Vagina (tissue), 2 donors: ENCODE results near the gene ZNF121. TPM values are rescaled to one million over a fixed set of nuclear protein-coding genes. Genes with fewer than 3 reads are reported as not detected.
A peak's percentile ranks its signal among the peaks of the same experiment; 100 is the strongest.
"Not testable (repeated sequence)": the region's sequence is repeated elsewhere in the genome, so short reads cannot be mapped to it uniquely, and the experiment has no call there.

Source experiments
- DNase-seq, 2 donors: peaks; one replicate each; pipeline ENCODE4 v3.0.0-alpha.2; 2017; ENCODE audit errors: extremely low spot score in 2 of 2
- H3K27ac ChIP-seq: fragments of 200-600 bp; sonication (generic); one replicate; pipeline ENCODE4 v1.5.1; 2019
- H3K27me3 ChIP-seq: fragments of 200-600 bp; sonication (generic); one replicate; pipeline ENCODE4 v1.5.1; 2019
- H3K36me3 ChIP-seq, 2 donors: fragments of 200-600 bp; sonication (generic); one replicate each; pipeline ENCODE4 v1.5.1; 2017 to 2019
- H3K4me1 ChIP-seq: fragments of 200-600 bp; sonication (generic); one replicate; pipeline ENCODE4 v1.5.1; 2019
- H3K4me3 ChIP-seq, 2 donors: fragments of 200-600 bp; sonication (generic); 1 replicate in 1 of 2; 2 replicates in 1 of 2; pipeline ENCODE4 v1.5.1; 2016 to 2019
- H3K9me3 ChIP-seq: fragments of 200-600 bp; sonication (generic); one replicate; pipeline ENCODE4 v1.5.1; 2019
- POLR2A ChIP-seq, 2 donors: fragments of 450-650 bp; IDR thresholded peaks; one replicate each; pipeline ENCODE4 v1.6.1; 2017; ENCODE audit warnings: antibody characterized with exemption in 2 of 2, mild to moderate bottlenecking in 2 of 2, moderate library complexity in 2 of 2
- POLR2AphosphoS5 ChIP-seq, 2 donors: sonication (generic); formaldehyde crosslinking; IDR thresholded peaks; one replicate each; pipeline ENCODE4 v1.9.0; 2017; ENCODE audit warnings: antibody characterized with exemption in 2 of 2, mild to moderate bottlenecking in 2 of 2, low read depth in 1 of 2; ENCODE audit not compliant: insufficient read depth in 1 of 2
- intact Hi-C: fragments of 100-400 bp; cut with DNase I; formaldehyde crosslinking; loops from one replicate; pipeline ENCODE4 v1.15.1; 2023
- total RNA-seq: library from RNA; depleted of rRNA; stranded (reverse); fragments of >200 nt; gene quantifications from one replicate; pipeline ENCODE4 v1.2.3, GENCODE V29; 2016
- TF ChIP-seq, protein P1 (sequence below), 3 experiments: fragments of 450-650 bp in 2 of 3; fragments of 200-600 bp in 1 of 3; sonication (generic) in 1 of 3; IDR thresholded peaks; one replicate each; pipeline ENCODE4 v1.5.1; 2017 to 2019; ENCODE audit warnings: antibody characterized with exemption in 3 of 3, mild to moderate bottlenecking in 2 of 3, moderate library complexity in 2 of 3

ZNF121 gene
- total RNA-seq, 1 donor from 2014 or later, result 36.6 TPM

GRCh38 chr19:9615844-9616243 lies 31.5 kb upstream of the ZNF121 start:
- TF ChIP-seq POLR2AphosphoS5 (IDR thresholded peaks at IDR 0.05; ENCODE audit: insufficient read depth in 1 of 2, low read depth in 1 of 2) (no peak), POLR2A (IDR thresholded peaks at IDR 0.05) (no peak)
- TF ChIP-seq, protein P1, sequence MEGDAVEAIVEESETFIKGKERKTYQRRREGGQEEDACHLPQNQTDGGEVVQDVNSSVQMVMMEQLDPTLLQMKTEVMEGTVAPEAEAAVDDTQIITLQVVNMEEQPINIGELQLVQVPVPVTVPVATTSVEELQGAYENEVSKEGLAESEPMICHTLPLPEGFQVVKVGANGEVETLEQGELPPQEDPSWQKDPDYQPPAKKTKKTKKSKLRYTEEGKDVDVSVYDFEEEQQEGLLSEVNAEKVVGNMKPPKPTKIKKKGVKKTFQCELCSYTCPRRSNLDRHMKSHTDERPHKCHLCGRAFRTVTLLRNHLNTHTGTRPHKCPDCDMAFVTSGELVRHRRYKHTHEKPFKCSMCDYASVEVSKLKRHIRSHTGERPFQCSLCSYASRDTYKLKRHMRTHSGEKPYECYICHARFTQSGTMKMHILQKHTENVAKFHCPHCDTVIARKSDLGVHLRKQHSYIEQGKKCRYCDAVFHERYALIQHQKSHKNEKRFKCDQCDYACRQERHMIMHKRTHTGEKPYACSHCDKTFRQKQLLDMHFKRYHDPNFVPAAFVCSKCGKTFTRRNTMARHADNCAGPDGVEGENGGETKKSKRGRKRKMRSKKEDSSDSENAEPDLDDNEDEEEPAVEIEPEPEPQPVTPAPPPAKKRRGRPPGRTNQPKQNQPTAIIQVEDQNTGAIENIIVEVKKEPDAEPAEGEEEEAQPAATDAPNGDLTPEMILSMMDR (IDR thresholded peaks at IDR 0.05), result no peak
- H3K27ac ChIP-seq, result no peak overlapping the region
- H3K4me3 ChIP-seq, result no peak overlapping the region
- H3K9me3 ChIP-seq, result peaks cover 29% of the 10 kb centered on the region
- no peaks in the 10 kb centered on the region for H3K27me3 ChIP-seq
- peaks cover 42 to 86% of the 10 kb centered on the region in 2 donors for H3K36me3 ChIP-seq
- peaks cover 10% of the 10 kb centered on the region for H3K4me1 ChIP-seq
- intact Hi-C loops, result no loop called here
- DNase-seq, result no peak

DNA sequence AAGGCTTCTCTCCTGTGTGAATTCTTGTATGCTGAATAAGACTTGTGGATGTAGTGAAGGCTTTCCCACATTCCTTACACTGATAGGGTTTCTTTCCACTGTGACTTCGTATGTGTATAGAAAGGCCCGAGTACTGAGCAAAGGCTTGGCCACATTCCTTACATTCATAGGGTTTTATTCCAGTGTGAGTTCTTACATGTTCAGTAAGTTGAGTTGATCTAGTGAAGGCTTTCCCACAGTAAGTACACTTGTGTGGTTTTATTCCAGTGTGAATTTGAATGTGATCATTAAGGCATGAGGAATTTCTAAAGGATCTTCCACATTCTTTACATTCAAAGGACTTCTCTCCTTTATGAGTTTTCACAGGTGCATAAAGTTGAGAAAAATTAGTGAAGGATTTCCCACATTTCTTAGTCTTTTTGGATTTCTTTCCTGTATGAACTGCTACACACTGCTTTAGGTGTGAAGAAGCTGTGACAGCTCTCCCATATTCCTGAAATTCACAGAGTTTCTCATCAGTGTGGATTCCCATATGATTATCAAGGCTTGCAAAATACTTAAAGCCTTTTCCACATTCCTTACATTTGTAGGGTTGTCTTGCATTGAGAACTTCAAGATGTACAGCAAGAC lies 26.3 kb upstream of the ZNF121 start:
- Histone ChIP-seq H3K27me3 (no peaks in the 10 kb centered on the region), H3K4me3 (no peak overlapping the region), H3K4me1 (no peaks in the 10 kb centered on the region), H3K36me3 (peaks cover 36 to 71% of the 10 kb centered on the region in 2 donors), H3K27ac (no peak overlapping the region), H3K9me3 (peaks cover 65% of the 10 kb centered on the region)
- intact Hi-C loops, result no loop called here
- TF ChIP-seq POLR2A (IDR thresholded peaks at IDR 0.05), result no peak
- TF ChIP-seq, protein P1 (IDR thresholded peaks at IDR 0.05), result no peak
- TF ChIP-seq POLR2AphosphoS5 (IDR thresholded peaks at IDR 0.05; ENCODE audit: insufficient read depth in 1 of 2, low read depth in 1 of 2), result no peak
- DNase-seq, result no peak

DNA sequence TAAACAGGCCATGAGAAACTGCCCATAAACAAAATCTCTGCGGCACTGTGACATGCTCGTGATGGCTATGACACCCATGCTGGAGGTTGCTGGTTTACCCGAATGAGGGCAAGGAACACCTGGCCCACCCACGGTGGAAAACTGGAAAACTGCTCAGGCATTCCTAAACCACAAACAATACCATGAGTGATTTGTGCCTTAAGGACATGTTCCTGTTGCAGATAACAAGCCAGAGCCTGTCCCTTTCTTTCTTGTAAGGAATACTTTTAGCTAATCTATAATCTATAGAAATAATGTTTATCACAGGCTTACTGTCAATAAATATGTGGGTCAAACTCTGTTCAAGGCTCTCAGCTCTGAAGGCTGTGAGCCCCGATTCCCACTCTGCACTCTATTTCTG lies 24.6 kb upstream of the ZNF121 start:
- Histone ChIP-seq H3K27me3 (no peaks in the 10 kb centered on the region), H3K36me3 (peaks cover 24 to 54% of the 10 kb centered on the region in 2 donors), H3K4me1 (no peaks in the 10 kb centered on the region), H3K9me3 (peaks cover 63% of the 10 kb centered on the region), H3K27ac (no peak overlapping the region), H3K4me3 (no peak overlapping the region)
- intact Hi-C loops, result no loop called here
- DNase-seq, result no peak
- TF ChIP-seq POLR2AphosphoS5 (IDR thresholded peaks at IDR 0.05; ENCODE audit: insufficient read depth in 1 of 2, low read depth in 1 of 2) (no peak), POLR2A (IDR thresholded peaks at IDR 0.05) (no peak)
- TF ChIP-seq, protein P1 (IDR thresholded peaks at IDR 0.05), result no peak

GRCh38 chr19:9597027-9597426 lies 12.7 kb upstream of the ZNF121 start:
- intact Hi-C loops, result no loop called here
- no peak overlapping the region for H3K4me3 ChIP-seq
- peaks cover 4% of the 10 kb centered on the region for H3K9me3 ChIP-seq
- no peak overlapping the region for H3K27ac ChIP-seq
- DNase-seq, result no peak
- no peaks in the 10 kb centered on the region for H3K27me3 ChIP-seq
- TF ChIP-seq POLR2AphosphoS5 (IDR thresholded peaks at IDR 0.05; ENCODE audit: insufficient read depth in 1 of 2, low read depth in 1 of 2), result peak in 1 of 2 donors; percentile 71
- TF ChIP-seq, protein P1 (IDR thresholded peaks at IDR 0.05), result no peak
- H3K4me1 ChIP-seq, result no peaks in the 10 kb centered on the region
- no peaks in the 10 kb centered on the region for H3K36me3 ChIP-seq

DNA sequence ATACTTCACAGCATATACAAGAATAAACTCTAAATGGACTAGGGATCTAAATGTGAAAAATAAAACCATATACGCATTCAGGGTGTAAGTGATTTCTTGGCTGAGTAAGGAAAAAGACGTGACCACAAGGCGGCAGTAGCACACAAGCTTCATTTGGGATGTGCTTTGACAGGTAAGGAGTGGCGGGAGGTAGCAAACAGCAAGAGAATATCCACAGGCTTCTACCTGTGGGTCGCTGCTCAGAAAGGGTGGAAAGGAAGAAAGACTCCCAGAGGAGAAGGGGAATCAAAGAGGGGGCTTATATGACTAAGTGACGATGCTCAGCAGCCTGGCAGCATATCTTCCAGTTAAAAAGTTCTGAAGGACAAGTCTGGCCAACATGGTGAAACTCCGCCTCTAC lies 2.5 kb upstream of the ZNF121 start:
- Histone ChIP-seq H3K27ac (no peak overlapping the region), H3K27me3 (no peaks in the 10 kb centered on the region), H3K4me3 (no peak overlapping the region), H3K36me3 (peaks cover 0 to 4% of the 10 kb centered on the region in 2 donors), H3K4me1 (peaks cover 20% of the 10 kb centered on the region), H3K9me3 (no peaks in the 10 kb centered on the region)
- DNase-seq, result no peak
- TF ChIP-seq POLR2AphosphoS5 (IDR thresholded peaks at IDR 0.05; ENCODE audit: insufficient read depth in 1 of 2, low read depth in 1 of 2) (peak in 1 of 2 donors; percentile 56), POLR2A (IDR thresholded peaks at IDR 0.05) (no peak)
- TF ChIP-seq, protein P1 (IDR thresholded peaks at IDR 0.05), result peak in 2 of 3 experiments; percentile 29 to 39
- intact Hi-C loops, result no loop called here

- H3K27me3 ChIP-seq, H3K27ac ChIP-seq, intact Hi-C loops, H3K9me3 ChIP-seq, H3K4me3 ChIP-seq, DNase-seq: not testable (repeated sequence)
- Histone ChIP-seq H3K36me3 (peaks cover 0 to 27% of the 10 kb centered on the region in 2 donors), H3K4me1 (peaks cover 20% of the 10 kb centered on the region)
These were observed 2.1 kb downstream of the ZNF121 start for GRCh38 chr19:9582081-9582725.
